ENCODE data around the gene INAFM2.

INAFM2 gene

DNA sequence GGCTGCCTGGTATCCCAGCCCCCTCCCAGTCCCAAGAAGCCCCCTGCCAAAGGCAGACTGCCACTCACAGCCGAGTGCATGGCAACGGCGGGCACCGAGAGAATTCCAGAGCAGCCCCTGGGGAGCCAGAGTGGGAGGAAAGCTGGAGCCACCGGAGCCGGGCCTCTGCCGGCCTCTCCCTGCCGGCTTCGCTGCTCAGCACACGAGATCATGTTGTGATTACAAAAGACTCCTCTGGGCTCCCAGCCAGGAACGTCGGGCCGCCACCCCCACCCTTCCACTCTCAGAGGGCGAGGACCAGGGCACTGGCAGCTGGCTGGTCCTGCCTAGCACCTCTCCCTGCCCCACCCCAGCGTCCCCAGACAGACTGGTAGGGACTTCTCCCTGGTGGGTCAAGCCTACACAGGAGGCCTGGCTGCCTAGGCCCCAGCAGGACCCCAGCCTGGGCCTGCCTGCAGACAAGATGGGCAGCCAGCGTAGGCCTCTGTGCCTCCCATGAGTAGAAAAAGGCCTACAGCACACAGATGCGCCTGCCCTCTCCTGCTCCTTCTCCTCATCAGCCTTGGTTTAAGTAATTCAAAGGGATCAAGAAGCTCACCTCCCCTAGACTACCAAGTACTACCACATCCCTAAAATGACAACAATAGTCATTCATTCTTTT, 17.4 kb downstream of the INAFM2 start, which contains the start of gene CCDC9B:
TSS of gene CCDC9B (minus strand) at position 200 of the 661 bp plus-strand sequence. CDS start at position 80, 120 bp downstream.
- H3K36me3 ChIP-seq (ENCODE audit: control insufficient read depth in 5 of 5, insufficient read depth in 5 of 5, low read length in 5 of 5): no peaks in the 10 kb centered on the region
- H3K9ac ChIP-seq (ENCODE audit: low read length in 5 of 5): peak within 1 kb of the TSS in 4 of 5 donors; percentile 68 to 81 (median 72)
- H3K27me3 ChIP-seq (ENCODE audit: control insufficient read depth in 5 of 5, insufficient read depth in 4 of 5, low read length in 5 of 5): no peaks in the 10 kb centered on the region
- H3K27ac ChIP-seq (ENCODE audit: low read depth, low read length): peak within 1 kb of the TSS; percentile 94
- no peaks in the 10 kb centered on the region for H3K9me3 ChIP-seq (ENCODE audit: control insufficient read depth in 5 of 5, low read length in 5 of 5)
- peaks cover 12 to 73% (median 62%) of the 10 kb centered on the region in 5 donors for H3K4me1 ChIP-seq (ENCODE audit: control insufficient read depth in 5 of 5, insufficient read depth in 5 of 5, low read length in 5 of 5)
- H3K4me3 ChIP-seq (ENCODE audit: low read depth in 1 of 5, low read length in 5 of 5): peak within 1 kb of the TSS in 4 of 5 donors; percentile 32 to 58 (median 50)

GRCh38 chr15:40342416-40343320, 19.2 kb downstream of the INAFM2 start:
- no peaks in the 10 kb centered on the region for H3K9me3 ChIP-seq (ENCODE audit: control insufficient read depth in 5 of 5, low read length in 5 of 5)
- peaks cover 12 to 60% (median 54%) of the 10 kb centered on the region in 5 donors for H3K4me1 ChIP-seq (ENCODE audit: control insufficient read depth in 5 of 5, insufficient read depth in 5 of 5, low read length in 5 of 5)
- no peaks in the 10 kb centered on the region for H3K36me3 ChIP-seq (ENCODE audit: control insufficient read depth in 5 of 5, insufficient read depth in 5 of 5, low read length in 5 of 5)
- H3K9ac ChIP-seq (ENCODE audit: low read length in 5 of 5): peak overlapping the region in 1 of 5 donors; percentile 48
- H3K27me3 ChIP-seq (ENCODE audit: control insufficient read depth in 5 of 5, insufficient read depth in 4 of 5, low read length in 5 of 5): no peaks in the 10 kb centered on the region
- peak overlapping the region; percentile 23 for H3K27ac ChIP-seq (ENCODE audit: low read depth, low read length)
- no peak overlapping the region for H3K4me3 ChIP-seq (ENCODE audit: low read depth in 1 of 5, low read length in 5 of 5)

- H3K36me3 ChIP-seq (ENCODE audit: control insufficient read depth in 5 of 5, insufficient read depth in 5 of 5, low read length in 5 of 5): no peaks in the 10 kb centered on the region
- peak overlapping the region; percentile 23 for H3K27ac ChIP-seq (ENCODE audit: low read depth, low read length)
- H3K27me3 ChIP-seq (ENCODE audit: control insufficient read depth in 5 of 5, insufficient read depth in 4 of 5, low read length in 5 of 5): no peaks in the 10 kb centered on the region
- no peaks in the 10 kb centered on the region for H3K9me3 ChIP-seq (ENCODE audit: control insufficient read depth in 5 of 5, low read length in 5 of 5)
- no peak overlapping the region for H3K4me3 ChIP-seq (ENCODE audit: low read depth in 1 of 5, low read length in 5 of 5)
- H3K4me1 ChIP-seq (ENCODE audit: control insufficient read depth in 5 of 5, insufficient read depth in 5 of 5, low read length in 5 of 5): peaks cover 12 to 51% (median 46%) of the 10 kb centered on the region in 5 donors
- H3K9ac ChIP-seq (ENCODE audit: low read length in 5 of 5): no peak overlapping the region
Measured at GRCh38 chr15:40343512-40343911, 20.0 kb downstream of the INAFM2 start.

DNA sequence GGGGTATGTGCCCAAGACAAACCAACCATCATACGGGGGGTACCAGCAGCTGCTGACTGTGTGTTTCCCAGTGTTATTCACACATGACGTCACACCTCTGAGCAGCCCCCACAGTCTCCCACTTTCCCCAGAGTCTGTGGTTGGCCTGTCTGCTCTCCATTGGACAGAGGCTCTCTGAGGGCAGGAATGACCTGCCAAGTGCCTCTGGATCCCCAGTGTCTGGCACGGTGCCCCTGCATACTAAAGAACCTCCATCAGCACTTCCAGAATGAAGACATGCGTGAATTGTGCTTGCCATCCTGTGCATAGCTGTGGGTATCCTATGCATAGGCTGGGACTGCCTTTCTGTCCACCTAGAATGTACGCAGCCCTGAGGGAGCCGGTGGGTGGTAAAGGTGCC, 20.7 kb downstream of the INAFM2 start:
- no peak overlapping the region for H3K27ac ChIP-seq (ENCODE audit: low read depth, low read length)
- H3K4me3 ChIP-seq (ENCODE audit: low read depth in 1 of 5, low read length in 5 of 5): no peak overlapping the region
- H3K9me3 ChIP-seq (ENCODE audit: control insufficient read depth in 5 of 5, low read length in 5 of 5): no peaks in the 10 kb centered on the region
- peaks cover 12 to 44% (median 39%) of the 10 kb centered on the region in 5 donors for H3K4me1 ChIP-seq (ENCODE audit: control insufficient read depth in 5 of 5, insufficient read depth in 5 of 5, low read length in 5 of 5)
- no peaks in the 10 kb centered on the region for H3K36me3 ChIP-seq (ENCODE audit: control insufficient read depth in 5 of 5, insufficient read depth in 5 of 5, low read length in 5 of 5)
- peaks cover 0 to 2% (median 0%) of the 10 kb centered on the region in 5 donors for H3K27me3 ChIP-seq (ENCODE audit: control insufficient read depth in 5 of 5, insufficient read depth in 4 of 5, low read length in 5 of 5)
- H3K9ac ChIP-seq (ENCODE audit: low read length in 5 of 5): no peak overlapping the region

DNA sequence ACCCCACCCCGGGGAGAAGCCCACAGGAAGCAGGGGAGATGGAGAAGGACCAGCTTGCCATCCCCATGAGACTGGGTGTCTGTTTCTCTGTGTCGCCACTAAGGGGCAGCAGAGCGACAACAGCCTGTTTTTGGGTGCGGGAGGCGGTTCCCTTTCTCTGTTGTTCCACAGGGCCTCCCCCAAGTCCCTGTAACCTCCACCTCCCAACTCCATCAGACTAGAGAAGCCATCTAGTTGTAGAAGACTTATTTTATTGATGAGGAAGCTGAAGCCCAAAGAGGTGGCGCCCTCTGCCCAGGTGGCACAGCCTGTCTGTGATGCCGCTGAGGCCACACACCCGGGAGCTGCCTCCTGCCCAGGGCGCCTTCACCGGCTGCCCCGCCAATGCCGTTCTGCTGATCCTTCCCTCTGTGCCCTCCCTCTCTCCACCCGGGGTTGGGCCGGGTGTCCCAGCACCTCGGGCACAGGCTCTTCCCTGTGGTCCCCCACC, 21.2 kb downstream of the INAFM2 start:
- no peak overlapping the region for H3K9ac ChIP-seq (ENCODE audit: low read length in 5 of 5)

DNA sequence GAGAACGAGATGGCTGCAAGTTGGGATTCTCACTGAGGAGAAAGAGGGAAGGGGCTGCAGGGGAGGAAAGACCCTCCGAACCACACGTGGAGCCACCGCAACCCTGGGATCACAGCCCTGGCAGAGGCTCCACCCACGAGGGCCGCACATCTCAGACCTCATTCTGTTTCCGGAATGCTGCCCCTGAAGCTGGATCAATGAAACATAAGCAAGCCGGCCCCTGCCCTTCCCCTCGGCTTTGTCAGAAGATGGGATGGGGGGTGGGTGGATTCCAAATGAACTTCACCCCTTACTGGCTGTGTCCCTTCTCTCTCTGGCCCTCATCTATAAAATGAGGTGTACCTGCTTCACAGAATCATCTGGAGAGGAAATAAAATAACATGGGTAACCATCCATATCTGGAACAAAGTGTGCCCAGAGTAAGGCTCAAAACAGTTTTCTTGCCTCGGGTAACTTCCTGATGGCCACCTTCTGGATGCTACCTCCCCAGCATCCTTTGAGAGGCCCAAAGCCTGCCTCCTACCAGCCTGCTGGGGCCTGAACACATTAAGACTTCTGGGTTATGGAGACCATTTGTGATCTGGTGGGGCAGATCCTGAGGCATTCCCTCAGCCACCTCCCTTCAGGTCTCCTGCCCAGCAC, 21.9 kb downstream of the INAFM2 start:
- H3K27ac ChIP-seq (ENCODE audit: low read depth, low read length): no peak overlapping the region
- H3K9ac ChIP-seq (ENCODE audit: low read length in 5 of 5): no peak overlapping the region

More for the DNA sequence above, 21.2 kb downstream of the INAFM2 start:
- no peak overlapping the region for H3K27ac ChIP-seq (ENCODE audit: low read depth, low read length)
- no peaks in the 10 kb centered on the region for H3K9me3 ChIP-seq (ENCODE audit: control insufficient read depth in 5 of 5, low read length in 5 of 5)
- no peaks in the 10 kb centered on the region for H3K36me3 ChIP-seq (ENCODE audit: control insufficient read depth in 5 of 5, insufficient read depth in 5 of 5, low read length in 5 of 5)
- H3K4me3 ChIP-seq (ENCODE audit: low read depth in 1 of 5, low read length in 5 of 5): no peak overlapping the region
- H3K4me1 ChIP-seq (ENCODE audit: control insufficient read depth in 5 of 5, insufficient read depth in 5 of 5, low read length in 5 of 5): peaks cover 10 to 39% (median 35%) of the 10 kb centered on the region in 5 donors
- H3K27me3 ChIP-seq (ENCODE audit: control insufficient read depth in 5 of 5, insufficient read depth in 4 of 5, low read length in 5 of 5): peaks cover 0 to 3% (median 0%) of the 10 kb centered on the region in 5 donors

GRCh38 chr15:40345867-40346578, 22.5 kb downstream of the INAFM2 start:
- Histone ChIP-seq H3K4me1 (ENCODE audit: control insufficient read depth in 5 of 5, insufficient read depth in 5 of 5, low read length in 5 of 5) (peaks cover 3 to 26% (median 21%) of the 10 kb centered on the region in 5 donors), H3K27me3 (ENCODE audit: control insufficient read depth in 5 of 5, insufficient read depth in 4 of 5, low read length in 5 of 5) (peaks cover 0 to 5% (median 0%) of the 10 kb centered on the region in 5 donors), H3K9ac (ENCODE audit: low read length in 5 of 5) (no peak overlapping the region), H3K9me3 (ENCODE audit: control insufficient read depth in 5 of 5, low read length in 5 of 5) (no peaks in the 10 kb centered on the region), H3K36me3 (ENCODE audit: control insufficient read depth in 5 of 5, insufficient read depth in 5 of 5, low read length in 5 of 5) (no peaks in the 10 kb centered on the region), H3K27ac (ENCODE audit: low read depth, low read length) (no peak overlapping the region), H3K4me3 (ENCODE audit: low read depth in 1 of 5, low read length in 5 of 5) (no peak overlapping the region)

More for the DNA sequence above, 21.9 kb downstream of the INAFM2 start:
- H3K36me3 ChIP-seq (ENCODE audit: control insufficient read depth in 5 of 5, insufficient read depth in 5 of 5, low read length in 5 of 5): no peaks in the 10 kb centered on the region
- peaks cover 0 to 3% (median 0%) of the 10 kb centered on the region in 5 donors for H3K27me3 ChIP-seq (ENCODE audit: control insufficient read depth in 5 of 5, insufficient read depth in 4 of 5, low read length in 5 of 5)
- H3K9me3 ChIP-seq (ENCODE audit: control insufficient read depth in 5 of 5, low read length in 5 of 5): no peaks in the 10 kb centered on the region
- H3K4me3 ChIP-seq (ENCODE audit: low read depth in 1 of 5, low read length in 5 of 5): no peak overlapping the region
- H3K4me1 ChIP-seq (ENCODE audit: control insufficient read depth in 5 of 5, insufficient read depth in 5 of 5, low read length in 5 of 5): peaks cover 6 to 33% (median 28%) of the 10 kb centered on the region in 5 donors

DNA sequence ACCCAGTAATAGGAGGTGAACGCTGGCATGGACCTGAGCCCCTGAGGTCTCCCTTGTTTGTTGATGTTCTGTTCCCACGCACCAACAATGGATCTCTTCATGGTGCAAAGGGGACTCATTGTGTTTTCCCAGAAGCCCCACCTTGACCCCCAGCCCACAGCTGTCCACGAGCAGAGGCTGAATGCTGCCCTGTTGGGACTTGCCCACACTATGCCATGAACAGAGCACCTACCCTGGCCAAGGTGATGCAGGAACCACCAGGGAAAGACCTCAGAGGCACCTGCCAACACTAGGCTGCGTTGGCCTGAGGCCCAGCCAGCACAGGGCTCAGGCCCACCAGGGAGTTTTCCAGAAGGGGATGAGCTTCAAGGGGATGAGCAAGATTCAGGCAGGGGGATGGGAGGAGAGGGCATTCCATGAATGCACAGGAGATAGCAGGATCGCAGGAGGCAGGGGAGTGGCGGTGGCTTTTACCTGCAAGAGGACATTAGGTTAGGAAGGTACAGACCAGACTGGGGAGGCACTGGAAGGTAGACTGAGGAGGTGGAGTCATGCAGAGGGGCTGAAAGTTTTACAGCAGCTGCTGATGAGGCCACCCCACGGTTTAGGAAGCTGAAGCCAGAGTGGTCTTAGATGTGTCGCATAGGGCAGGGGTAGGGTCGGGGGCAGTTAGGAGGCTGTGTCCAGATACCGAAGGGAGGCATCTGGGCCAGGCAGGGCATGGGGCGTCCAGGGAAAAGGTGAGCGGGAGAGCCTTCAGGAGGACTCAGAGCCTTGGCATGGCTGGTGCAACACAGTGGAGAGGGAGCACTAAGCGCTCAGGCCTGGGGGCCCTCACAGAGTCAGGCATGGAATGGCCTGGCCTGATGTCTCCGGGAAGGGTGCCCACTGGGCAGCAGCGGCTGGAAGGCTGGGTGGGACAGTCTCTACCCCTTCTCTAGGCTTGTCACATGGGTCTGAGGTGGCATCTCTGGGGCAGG, 23.4 kb downstream of the INAFM2 start:
- Histone ChIP-seq H3K4me3 (ENCODE audit: low read depth in 1 of 5, low read length in 5 of 5) (no peak overlapping the region), H3K36me3 (ENCODE audit: control insufficient read depth in 5 of 5, insufficient read depth in 5 of 5, low read length in 5 of 5) (no peaks in the 10 kb centered on the region), H3K27me3 (ENCODE audit: control insufficient read depth in 5 of 5, insufficient read depth in 4 of 5, low read length in 5 of 5) (peaks cover 0 to 5% (median 0%) of the 10 kb centered on the region in 5 donors), H3K27ac (ENCODE audit: low read depth, low read length) (no peak overlapping the region), H3K9ac (ENCODE audit: low read length in 5 of 5) (no peak overlapping the region), H3K9me3 (ENCODE audit: control insufficient read depth in 5 of 5, low read length in 5 of 5) (no peaks in the 10 kb centered on the region), H3K4me1 (ENCODE audit: control insufficient read depth in 5 of 5, insufficient read depth in 5 of 5, low read length in 5 of 5) (peaks cover 2 to 22% (median 17%) of the 10 kb centered on the region in 5 donors)

All from subcutaneous abdominal adipose tissue (tissue), 5 donors.